Stimulated activated CD8-positive, alpha-beta memory T cell treated with anti-CD3 and anti-CD28 coated beads, Interleukin-4, amount 100 ng/mL, for 24 hours (primary cell): ENCODE data around the gene PKDCC.

Experiments used
- DNase-seq: peaks from one replicate; pipeline ENCODE4 v3.0.0-alpha.2; 2020; ENCODE audit warnings: low read depth

PKDCC gene

GRCh38 chr2:42047488-42048298 lies at the start of gene PKDCC:
PKDCC (plus strand) TSS chr2:42048021; CDS start chr2:42048200, 179 bp downstream.
- peak; percentile 12 for DNase-seq

GRCh38 chr2:41998186-41999127 lies 49.4 kb upstream of the PKDCC start:
- no peak for DNase-seq

GRCh38 chr2:41999128-41999480 lies 48.7 kb upstream of the PKDCC start:
- DNase-seq: no peak

GRCh38 chr2:41999592-42000281 lies 48.1 kb upstream of the PKDCC start:
- no peak for DNase-seq

- no peak for DNase-seq
Observed at GRCh38 chr2:42001711-42002201, 46.1 kb upstream of the PKDCC start.

GRCh38 chr2:42007551-42007950 lies 40.3 kb upstream of the PKDCC start:
- DNase-seq: no peak

GRCh38 chr2:42008241-42008921 lies 39.4 kb upstream of the PKDCC start:
- no peak for DNase-seq

- no peak for DNase-seq
Observed at GRCh38 chr2:42009657-42010580, 37.9 kb upstream of the PKDCC start.

- DNase-seq: no peak
Observed at GRCh38 chr2:42010743-42011298, 37.0 kb upstream of the PKDCC start.

- DNase-seq: no peak
Observed at GRCh38 chr2:42012137-42012536, 35.7 kb upstream of the PKDCC start.

- DNase-seq: no peak
Observed at GRCh38 chr2:42012651-42013050, 35.2 kb upstream of the PKDCC start.

- DNase-seq: no peak
Observed at GRCh38 chr2:42013409-42013808, 34.4 kb upstream of the PKDCC start.

GRCh38 chr2:42021464-42021863 lies 26.4 kb upstream of the PKDCC start:
- DNase-seq: no peak

- DNase-seq: no peak
Observed at GRCh38 chr2:42025151-42025582, 22.7 kb upstream of the PKDCC start.

GRCh38 chr2:42026272-42026671 lies 21.5 kb upstream of the PKDCC start:
- DNase-seq: no peak

GRCh38 chr2:42028571-42029148 lies 19.2 kb upstream of the PKDCC start:
- DNase-seq: no peak

- no peak for DNase-seq
Observed at GRCh38 chr2:42029171-42029570, 18.6 kb upstream of the PKDCC start.

GRCh38 chr2:42029639-42030199 lies 18.1 kb upstream of the PKDCC start:
- no peak for DNase-seq

GRCh38 chr2:42030200-42030759 lies 17.5 kb upstream of the PKDCC start:
- no peak for DNase-seq
